Activated CD4-positive, alpha-beta T cell treated with anti-CD3 and anti-CD28 coated beads, Interleukin-2, amount 50 U/mL, for 48 hours (primary cell): ENCODE measurements around the gene MCFD2.
A peak's percentile ranks its signal among the peaks of the same experiment; 100 is the strongest.
"Not testable (repeated sequence)": the region's sequence is repeated elsewhere in the genome, so short reads cannot be mapped to it uniquely, and the experiment has no call there.

Experiments
- DNase-seq, 2 experiments: peaks; one replicate each; pipeline ENCODE4 v3.0.0-alpha.2; 2020

The MCFD2 gene

DNA sequence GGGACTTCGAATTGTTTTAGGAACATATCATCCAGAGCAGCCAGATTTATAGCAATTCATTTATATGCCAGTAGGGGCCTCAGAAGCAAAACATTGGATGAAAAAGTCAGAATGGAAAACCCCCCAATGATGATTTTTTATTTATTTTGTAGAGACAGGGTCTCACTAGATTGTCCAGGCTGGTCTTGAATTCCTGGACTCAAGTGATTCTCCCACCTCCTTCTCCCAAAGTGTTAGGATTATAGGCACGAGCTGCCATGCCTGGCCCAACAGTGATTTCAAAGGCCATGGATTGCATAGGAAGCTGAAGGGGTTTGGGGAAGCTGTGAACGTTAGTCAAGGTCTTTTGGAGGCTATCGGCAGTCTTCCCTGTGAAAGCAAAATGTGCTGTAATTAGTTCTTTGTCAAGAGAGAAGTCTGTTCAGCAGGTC is 21.9 kb upstream of the MCFD2 start:
- DNase-seq, result no peak

DNA sequence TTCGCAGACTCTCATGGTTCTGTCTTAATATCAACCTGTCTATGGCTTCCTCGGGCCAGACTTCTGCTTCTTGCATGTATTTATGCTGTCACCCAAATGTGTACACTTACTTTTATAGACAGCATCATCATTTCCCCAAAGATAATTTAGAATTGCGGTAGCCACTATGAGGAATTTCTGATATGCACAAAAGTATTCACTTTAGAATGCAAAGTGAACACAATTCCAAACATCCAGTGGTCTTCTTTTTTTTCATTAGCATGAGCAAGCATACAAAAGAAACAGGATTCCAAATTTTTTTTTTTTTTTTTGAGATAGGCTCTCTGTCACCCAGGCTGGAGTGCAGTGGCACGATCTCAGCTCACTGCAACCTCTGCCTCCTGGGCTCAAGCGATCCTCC is 21.0 kb upstream of the MCFD2 start:
- DNase-seq, result no peak

DNA sequence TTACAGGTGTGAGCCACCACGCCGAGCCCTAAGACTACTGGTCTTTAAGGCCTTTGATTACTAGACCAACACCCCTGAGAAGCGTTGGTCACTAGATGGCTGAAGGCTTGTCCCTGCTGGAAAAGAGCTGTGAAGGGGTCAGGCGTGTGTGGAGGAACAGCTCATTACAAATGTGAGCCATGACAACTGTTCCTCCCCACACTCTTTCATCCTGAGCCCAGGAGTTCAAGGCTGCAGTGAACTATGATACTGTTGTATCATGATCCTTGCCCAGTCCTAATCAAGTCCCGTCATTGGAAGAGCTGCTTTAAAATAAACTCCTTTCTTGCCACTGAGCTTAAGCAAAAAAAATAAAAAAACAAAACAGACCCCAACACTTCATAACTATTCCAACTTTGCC is 19.5 kb upstream of the MCFD2 start:
- DNase-seq, result no peak

DNA sequence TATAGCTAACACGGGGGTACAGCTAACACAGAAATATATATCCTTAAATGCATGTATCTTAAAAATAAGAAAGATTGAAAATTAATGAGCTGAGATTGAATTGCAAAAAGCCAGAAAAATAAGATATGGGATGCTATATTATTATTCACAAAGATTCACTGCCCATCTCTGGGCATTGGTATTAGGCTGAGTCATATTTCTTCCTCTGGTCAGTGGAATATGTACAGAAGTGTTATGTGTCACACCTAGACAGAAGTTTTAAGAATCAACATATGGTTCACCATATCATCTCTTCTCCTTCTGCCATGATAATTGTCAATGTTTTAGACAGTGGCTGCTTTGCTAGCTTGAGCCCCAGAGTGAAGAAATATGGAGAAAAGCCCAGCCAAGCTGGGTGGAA is 14.0 kb upstream of the MCFD2 start:
- no peak for DNase-seq

DNA sequence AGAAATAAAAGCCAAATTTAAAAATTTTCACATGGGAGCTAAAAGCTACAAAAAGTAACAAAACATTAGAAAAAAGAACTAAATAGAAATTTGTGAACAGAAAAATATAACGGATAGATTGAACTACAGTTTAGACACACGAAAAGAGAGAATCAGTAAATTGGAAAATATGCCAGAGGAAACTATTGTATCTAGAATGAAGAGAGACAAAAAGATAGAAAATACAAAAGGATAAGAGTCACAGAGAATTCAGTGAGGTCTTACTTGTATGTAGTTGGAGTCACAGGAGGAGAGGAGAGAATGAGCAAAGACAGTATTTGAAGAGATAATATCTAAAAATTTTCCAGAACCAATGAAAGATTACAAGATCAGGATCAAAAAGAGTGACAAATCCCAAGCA is 11.3 kb upstream of the MCFD2 start:
- DNase-seq, result no peak

DNA sequence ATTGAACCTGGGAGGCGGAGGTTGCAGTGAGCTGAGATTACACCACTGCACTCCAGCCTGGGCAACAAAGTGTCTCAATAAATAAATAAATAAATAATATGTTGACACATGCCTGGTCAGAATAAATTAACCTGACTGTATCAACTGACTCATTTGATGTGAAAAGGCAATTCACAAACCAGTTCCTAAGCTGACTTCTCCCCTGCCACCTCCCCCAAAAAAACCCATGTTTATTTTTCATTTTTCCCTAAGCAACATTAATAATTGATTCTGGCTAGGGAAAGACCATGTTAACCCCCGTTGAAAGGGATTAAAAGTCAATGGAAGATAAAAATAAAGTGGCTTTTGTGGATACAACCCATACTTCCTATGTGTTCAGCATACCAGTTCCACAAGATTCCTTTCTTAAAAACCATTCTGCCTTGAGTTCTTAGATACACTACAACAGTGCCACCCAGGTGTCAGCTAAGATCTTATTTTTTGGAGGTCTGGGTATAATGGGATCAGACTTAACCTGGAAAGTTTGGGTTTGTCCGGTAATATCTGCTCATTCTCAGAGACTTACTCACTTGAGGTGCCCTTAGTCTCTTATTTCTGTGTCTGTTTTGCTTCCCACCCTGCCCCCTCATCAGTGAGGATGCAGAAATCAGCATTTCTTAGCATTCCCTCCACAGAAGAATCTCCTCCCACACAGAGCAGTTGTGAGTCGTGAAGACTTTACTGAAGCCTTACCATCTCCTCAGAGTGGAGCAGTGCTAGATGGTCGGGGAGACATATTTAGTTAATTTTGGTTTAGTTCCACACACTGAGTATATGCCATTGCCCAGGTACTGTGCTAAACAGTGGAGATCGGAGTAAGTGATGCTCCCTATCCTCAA is 10.1 kb upstream of the MCFD2 start:
- no peak for DNase-seq

DNA sequence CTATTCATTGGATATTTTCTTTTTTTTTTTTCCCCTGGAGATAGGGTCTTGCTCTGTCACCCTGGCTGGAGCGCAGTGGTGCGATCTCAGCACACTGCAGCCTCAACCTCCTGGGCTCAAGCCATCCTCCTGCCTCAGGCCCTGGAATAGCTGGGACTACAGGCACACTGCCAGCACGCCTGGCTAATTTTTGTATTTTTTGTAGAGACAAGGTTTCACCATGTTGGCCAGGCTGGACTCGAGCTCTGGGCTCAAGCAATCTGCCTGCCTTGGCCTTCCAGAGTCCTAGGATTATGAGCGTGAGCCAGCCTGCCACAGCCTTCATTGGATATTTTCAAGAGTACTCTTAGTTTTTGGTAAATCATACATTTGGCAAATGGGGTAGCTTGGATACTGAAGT is 9.0 kb upstream of the MCFD2 start:
- no peak for DNase-seq

DNA sequence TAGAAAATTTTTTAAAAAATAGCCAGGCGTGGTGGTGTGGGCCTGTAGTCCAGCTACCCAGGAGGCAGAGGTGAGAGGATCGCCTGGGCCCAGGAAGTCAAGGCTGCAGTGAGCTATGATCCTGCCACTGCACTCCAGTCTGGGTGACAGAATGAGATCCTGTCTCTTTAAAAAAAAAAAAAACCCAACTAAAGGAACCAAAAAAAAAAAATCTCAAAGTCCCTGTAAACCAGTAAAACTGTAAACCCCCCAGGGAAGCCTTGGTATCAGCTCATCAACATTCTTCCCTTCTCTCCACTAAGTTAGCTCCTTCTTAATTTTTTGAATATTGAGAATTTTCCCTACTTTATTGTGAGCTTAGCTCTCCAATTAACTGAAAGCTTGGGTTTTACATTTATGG is 8.4 kb upstream of the MCFD2 start:
- DNase-seq, result no peak

DNA sequence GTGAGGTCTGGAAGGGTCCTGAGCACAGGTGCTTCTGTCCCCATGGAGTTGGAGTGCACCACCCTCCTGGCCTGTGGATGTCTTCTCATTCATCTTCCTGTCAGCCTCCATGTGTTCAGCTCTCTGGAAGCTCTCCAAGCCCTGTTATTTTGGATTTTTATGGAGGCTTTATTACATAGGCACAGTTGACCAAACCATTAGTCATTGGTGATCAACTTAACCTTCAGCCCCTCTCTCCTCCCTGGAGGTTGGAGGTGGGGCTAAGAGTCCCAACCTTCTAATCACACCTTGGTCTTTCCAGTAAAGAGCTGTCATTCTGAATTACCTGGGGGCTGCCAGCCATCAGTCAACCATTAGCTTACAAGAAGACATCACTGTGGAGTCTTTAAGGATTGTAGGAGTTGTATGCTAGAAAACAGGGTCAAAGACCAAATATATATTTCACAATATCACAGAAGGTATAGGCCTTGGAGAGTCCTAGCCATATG is 7.5 kb upstream of the MCFD2 start:
- no peak for DNase-seq

DNA sequence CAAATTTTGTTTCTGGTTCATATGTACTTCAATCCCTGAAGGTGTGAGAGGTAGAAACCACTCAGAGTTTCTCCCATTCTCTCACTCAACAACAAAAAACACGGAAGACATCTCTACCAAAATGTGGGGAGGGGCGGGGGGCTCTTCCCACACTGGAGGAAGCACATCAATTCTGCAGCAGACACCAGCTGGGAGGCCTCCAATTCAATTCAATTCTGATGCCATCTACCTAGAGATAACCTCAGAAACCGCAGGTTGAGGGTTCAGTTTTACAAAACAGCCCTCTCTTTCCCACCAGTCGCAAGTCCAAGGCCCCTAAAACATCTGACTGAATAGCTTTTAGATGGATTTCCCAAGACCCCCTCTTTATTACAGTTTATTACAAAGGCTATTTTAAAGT is 7.0 kb upstream of the MCFD2 start:
- DNase-seq, result no peak

DNA sequence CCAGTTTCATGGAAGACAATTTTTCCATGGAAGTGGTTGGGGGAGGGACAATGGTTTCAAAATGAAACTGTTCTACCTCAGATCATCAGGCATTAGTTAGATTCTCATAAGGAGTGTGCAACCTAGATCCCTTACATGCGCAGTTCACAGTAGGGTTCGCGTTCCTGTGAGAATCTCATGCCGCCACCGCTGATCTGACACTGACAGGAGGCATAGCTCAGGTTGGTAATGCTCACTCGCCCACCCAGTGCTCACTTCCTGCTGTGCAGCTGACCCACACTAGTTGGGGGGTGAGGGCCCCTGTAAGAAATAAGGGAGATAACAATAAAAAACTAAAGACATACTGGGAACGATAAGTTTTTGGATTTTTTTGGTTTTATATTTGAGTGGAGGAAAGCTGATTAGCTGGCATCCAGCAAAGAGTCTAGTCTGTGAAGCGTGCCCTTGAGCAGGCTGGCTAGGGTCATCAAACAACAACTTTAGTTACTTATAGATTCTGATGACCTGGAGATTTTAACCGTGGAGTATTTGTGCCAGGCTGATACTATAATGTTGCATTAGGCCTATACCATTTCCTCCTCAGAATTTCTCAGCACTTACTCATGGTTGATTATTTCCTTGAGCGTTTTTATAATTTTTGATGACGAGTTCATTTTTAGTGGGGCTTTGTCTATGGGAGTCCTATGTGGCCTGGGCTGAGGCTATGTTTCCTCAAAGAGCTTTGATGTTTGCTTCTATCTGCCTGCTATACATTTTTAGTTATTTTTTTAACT is 6.3 kb upstream of the MCFD2 start:
- no peak for DNase-seq

DNA sequence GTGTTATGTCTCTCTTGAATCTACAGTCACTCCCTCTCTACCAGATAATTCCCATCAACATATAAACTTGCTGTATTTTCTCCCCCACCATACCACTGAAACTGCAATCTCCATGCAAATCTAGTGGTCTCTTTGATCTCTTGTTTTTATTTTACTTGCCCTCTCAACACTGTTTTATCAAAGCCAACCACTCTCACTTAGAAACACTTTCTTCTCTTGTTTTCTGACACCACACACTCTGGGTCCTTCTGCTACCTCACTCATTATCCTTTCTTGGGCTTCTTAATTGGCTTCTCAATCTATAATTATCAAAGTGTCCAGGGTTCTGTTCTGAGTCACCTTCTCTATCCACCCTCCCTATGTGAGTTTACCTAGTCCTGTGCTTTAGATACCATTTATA is 2.0 kb upstream of the MCFD2 start:
- no peak for DNase-seq

DNA sequence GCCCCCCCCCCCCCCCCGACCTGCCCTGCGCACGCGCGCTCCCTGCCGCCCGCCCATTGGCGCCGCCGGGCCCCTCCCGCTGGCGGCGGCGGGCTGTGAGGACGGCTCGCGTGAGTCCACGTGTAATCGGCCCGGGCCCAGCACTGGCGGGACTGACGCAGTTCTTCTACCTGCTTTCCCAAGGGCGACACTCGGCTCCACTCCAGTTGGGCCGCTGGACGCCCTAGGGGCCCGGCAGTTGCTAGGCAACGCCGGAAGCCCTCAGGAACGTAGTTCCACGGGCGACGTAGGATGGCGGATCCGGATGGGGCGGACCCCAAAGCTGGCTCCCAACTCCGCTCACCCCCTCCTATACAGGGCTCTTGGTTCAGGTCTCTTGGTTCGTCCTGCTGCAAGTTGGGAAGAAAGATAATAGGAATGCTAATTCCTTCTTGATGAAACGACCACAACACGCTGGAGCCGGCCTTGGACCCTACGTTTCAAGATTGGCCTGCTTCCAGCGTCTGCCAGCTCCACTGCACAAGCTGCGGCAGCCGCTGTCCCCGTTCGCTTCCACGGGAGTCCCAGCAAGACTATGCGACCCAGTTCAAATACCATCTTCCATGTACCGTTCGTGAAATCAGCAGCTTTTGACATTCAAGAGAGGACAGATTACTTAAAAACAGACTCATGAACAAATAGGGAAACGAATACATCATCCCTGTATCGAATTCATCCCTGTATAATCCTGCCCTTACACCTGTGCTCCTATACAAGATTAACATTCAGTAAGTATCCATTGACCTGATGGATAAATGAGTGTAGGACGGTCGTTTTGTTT is 415 bp upstream of the MCFD2 start:
- peak; percentile 78 to 84 for DNase-seq

DNA sequence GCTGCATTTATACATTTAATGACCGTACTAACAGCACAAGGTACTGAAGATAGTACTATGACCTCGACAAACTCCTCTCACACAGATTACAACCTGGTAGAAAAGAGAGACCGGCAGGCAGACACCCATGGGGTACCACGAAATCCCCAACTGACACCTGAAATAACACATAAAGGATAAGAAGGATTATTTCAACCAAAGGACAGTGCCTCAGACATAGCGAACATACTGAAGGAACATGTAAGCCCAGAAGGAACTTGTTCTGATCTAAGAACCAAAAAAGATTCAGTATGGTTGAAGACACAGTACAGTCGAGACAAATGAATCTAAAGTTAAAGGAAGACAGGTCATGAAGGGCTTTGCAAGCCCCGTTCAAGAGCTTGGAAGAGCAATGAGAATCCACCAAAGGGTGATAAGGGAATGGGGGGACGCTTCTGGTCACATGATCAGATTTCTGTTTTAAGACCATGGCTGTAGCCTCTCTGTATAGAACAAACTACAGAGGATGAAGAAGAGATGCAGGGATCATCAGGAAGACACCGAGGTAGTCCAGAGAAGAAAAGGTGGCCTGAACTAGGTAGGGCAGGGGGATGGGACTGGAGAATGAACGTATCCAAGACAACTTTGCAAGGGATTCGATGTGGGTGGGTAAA is 902 bp downstream of the MCFD2 start:
- no peak for DNase-seq

DNA sequence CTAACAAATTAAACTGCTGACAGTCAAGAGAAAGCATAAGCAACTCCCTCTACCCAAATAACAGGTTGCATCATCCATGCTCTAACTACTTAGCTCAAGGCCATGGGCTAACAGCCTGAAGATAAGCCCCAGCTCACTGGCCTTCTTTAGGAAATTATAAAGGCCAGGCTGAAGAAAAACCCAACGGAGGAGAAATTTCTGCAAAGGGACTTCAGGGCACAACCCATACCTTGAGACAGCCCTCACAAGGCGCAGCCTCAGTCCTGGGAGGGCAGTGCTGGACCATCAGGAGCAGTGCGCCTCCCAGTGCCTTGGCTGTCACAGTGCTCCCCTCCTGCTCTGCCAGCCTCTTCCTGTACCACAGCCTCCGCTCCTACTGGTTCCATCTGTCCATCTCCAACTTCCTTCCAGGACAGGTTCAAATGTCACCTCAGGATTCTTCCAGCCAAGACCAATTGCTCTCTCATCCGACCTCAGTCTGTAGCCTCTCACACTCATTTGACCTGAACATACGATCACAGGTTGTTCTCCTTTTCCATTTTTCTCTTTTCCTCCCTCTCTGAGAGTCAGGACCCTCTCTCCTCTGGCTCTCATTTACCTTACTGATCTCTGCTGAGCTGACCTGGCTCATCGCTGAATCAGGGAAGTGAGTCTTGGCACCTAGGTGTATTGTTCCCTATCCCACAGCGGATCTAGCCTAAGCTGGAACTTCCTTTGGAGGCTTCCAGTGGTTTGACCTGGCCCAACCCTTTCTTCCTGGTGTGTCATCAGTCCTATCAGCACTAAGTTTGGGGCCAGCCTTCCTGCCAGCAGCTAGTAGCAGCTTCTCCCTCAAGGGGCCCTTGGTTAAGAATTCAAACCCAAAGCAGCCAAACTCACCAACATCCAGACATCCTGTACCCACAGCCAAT is 1.9 kb downstream of the MCFD2 start:
- no peak for DNase-seq

DNA sequence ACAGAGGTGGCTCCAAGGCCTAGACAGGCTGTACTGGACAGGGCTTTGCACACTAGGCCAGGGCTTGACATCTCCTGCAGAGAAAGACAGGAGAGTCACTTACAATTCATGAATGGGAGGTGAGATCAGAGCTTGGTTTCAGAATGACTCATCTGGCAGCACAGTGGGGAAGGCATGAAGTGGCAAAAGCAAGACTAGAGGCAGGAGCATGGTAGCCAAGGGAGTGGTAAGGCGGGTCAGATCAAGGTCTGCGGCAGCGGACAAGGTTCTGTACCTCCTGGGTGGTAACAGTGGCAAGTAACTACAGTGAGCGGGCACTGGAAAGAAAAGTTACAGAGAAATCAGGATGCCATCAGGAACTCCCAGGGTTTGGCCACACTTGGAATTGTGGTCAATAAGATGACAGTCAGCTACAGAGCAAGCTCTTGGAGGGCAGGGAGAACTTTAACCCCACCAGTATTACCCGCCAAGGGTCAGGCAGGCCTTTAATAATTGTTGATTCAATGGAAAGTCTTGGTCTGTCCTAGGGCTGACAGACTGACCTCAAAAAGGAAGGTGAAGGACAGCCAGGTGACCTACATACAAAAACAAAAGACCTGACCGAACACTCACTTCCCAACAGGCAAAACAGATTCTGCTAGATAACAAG is 5.7 kb downstream of the MCFD2 start:
- peak; percentile 39 to 56 for DNase-seq

DNA sequence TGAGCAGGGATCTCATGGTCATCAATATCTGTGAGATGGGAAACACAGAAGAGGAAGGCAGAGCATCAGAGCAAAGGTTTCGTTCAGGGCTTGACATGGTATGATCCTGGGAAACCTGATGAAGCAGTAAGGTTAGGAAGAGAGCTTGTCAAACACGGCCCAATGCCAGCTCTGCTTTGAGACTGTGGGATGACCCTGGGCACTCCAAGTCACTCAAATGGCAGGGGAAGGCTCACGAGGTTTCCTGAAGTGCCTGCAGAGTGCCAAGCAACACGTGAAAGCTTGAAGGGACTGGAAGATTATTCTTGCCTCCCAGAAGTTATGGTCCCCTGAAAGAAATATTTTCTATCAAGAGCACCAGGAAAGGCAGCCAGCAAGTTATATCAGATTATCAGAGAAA is 6.5 kb downstream of the MCFD2 start:
- DNase-seq, result no peak

DNA sequence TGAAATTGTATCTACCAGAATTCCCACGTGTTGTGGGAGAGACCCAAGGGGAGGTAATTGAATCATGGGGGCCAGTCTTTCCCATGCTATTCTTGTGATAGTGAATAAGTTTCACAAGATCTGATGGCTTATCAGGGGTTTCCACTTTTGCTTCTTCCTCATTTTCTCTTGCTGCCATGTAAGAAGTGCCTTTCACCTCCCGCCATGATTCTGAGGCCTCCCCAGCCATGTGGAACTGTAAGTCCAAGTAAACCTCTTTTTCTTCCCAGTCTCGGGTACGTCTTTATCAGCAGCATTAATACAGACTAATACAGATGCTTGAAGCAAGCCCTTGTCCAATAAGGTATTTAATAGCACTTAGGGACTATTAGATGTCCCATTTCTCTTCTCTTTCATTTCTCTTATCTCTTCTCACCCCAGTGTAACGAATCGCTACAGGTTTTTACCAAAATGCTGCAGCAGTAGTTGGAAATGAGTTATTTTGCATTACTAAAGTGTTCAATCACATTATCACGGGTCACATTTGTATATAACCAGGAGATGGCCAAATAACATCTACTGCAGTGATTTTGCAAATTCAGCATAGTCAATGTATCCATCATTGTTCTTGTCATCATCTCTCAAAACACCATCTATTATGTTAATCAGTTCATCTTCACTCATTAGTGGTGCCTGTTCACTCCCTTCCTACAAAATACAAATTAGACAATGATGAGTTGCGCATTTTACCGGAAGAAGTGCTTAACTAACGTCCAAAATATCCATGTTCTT is 10.5 kb downstream of the MCFD2 start:
- not testable (repeated sequence) for DNase-seq

DNA sequence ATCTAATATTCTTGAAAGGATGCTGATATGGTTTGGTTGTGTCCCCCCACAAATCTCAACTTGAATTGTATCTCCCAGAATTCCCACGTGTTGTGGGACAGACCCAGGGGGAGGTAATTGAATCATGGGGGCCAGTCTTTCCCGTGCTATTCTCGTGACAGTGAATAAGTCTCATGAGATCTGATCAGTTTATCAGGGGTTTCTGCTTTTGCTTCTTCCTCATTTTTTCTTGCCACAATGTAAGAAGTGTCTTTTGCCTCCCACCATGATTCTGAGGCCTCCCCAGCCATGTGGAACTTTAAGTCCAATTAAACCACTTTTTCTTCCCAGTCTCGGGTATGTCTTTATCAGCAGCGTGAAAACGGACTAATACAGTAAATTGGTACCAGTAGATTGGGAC is 12.6 kb downstream of the MCFD2 start:
- not testable (repeated sequence) for DNase-seq

DNA sequence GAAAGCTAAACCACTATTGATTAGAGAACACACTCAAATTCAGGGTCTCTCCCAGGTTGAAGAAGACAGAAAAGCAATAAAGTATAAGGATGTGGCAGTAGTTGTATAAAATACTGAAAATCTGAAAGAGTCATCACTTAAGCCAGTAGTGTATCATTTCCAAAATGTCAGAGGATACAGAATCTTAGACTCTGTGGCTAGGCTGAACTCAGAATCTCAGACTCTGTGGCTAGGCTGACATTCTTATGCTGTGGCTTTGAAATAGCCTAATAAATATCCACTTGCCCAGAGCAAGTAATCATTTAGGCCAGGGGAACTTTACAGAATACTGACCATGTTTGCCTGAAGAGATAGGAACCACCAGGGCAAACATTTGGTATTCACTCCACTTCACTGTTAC is 13.1 kb downstream of the MCFD2 start:
- DNase-seq, result no peak
